ENCODE data around the gene ISCU.

ISCU gene

GRCh38 chr12:108576660-108577234 lies 14.4 kb downstream of the ISCU start:
- no peak for DNase-seq (ENCODE audit: low read depth)
- TF ChIP-seq MAX (IDR thresholded peaks at IDR 0.05; ENCODE audit: low read depth, low read length) = no peak
- TF ChIP-seq MYC (IDR thresholded peaks at IDR 0.05; ENCODE audit: low read depth, low read length) = no peak

GRCh38 chr12:108577458-108577857 lies 15.1 kb downstream of the ISCU start:
- no peak overlapping the region for H3K4me3 ChIP-seq (ENCODE audit: low read depth, low read length)
- TF ChIP-seq POLR2A (IDR thresholded peaks at IDR 0.05; ENCODE audit: extremely low read depth, insufficient read length) (no peak), MAX (IDR thresholded peaks at IDR 0.05; ENCODE audit: low read depth, low read length) (no peak), MYC (IDR thresholded peaks at IDR 0.05; ENCODE audit: low read depth, low read length) (no peak)
- TF ChIP-seq, protein P1, sequence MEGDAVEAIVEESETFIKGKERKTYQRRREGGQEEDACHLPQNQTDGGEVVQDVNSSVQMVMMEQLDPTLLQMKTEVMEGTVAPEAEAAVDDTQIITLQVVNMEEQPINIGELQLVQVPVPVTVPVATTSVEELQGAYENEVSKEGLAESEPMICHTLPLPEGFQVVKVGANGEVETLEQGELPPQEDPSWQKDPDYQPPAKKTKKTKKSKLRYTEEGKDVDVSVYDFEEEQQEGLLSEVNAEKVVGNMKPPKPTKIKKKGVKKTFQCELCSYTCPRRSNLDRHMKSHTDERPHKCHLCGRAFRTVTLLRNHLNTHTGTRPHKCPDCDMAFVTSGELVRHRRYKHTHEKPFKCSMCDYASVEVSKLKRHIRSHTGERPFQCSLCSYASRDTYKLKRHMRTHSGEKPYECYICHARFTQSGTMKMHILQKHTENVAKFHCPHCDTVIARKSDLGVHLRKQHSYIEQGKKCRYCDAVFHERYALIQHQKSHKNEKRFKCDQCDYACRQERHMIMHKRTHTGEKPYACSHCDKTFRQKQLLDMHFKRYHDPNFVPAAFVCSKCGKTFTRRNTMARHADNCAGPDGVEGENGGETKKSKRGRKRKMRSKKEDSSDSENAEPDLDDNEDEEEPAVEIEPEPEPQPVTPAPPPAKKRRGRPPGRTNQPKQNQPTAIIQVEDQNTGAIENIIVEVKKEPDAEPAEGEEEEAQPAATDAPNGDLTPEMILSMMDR (IDR thresholded peaks at IDR 0.05; ENCODE audit: low read depth, low read length) = no peak
- no peak for DNase-seq (ENCODE audit: low read depth)

More at GRCh38 chr12:108576660-108577234, 14.4 kb downstream of the ISCU start:
- no peak overlapping the region for H3K4me3 ChIP-seq (ENCODE audit: low read depth, low read length)

DNA sequence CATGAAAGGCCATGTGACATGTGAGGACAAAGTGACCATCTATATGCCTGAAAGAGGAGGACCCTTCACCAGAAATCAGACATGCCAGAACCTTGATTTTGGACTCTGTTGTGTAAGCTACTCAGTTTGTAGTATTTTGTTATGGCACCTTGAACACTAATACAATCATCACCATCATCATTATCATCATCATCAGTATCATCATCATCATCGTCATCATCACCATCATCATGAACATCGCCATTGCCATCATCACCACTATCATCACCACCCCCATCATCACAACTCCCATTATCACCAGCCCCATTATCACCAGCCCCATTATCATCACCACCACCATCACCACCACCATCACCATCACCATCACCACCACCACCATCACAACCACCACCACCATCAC lies 15.9 kb downstream of the ISCU start:
- H3K4me3 ChIP-seq (ENCODE audit: low read depth, low read length) = no peak overlapping the region
- TF ChIP-seq, protein P1 (IDR thresholded peaks at IDR 0.05; ENCODE audit: low read depth, low read length) = no peak
- TF ChIP-seq MYC (IDR thresholded peaks at IDR 0.05; ENCODE audit: low read depth, low read length) = no peak
- TF ChIP-seq MAX (IDR thresholded peaks at IDR 0.05; ENCODE audit: low read depth, low read length) = no peak
- no peak for TF ChIP-seq POLR2A (IDR thresholded peaks at IDR 0.05; ENCODE audit: extremely low read depth, insufficient read length)
- no peak for DNase-seq (ENCODE audit: low read depth)

DNA sequence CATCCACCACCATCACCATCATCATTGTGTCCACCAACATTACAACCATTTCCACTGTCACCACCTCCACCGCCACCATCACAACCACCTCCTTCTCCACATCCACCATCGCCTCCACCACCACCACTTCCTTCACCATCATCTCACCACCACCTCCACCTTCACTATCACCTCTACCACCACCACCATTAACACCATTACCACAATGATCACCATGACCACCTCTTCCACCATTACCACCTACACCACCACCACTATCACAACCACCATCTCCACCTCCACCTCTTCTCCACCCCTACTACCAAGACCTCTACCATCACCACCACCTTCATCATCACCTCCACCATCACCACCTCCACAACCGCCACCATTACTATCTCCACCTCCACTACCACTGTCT lies 16.4 kb downstream of the ISCU start:
- no peak for DNase-seq (ENCODE audit: low read depth)
- H3K4me3 ChIP-seq (ENCODE audit: low read depth, low read length) = no peak overlapping the region
- TF ChIP-seq MYC (IDR thresholded peaks at IDR 0.05; ENCODE audit: low read depth, low read length) (no peak), POLR2A (IDR thresholded peaks at IDR 0.05; ENCODE audit: extremely low read depth, insufficient read length) (no peak), MAX (IDR thresholded peaks at IDR 0.05; ENCODE audit: low read depth, low read length) (no peak)
- TF ChIP-seq, protein P1 (IDR thresholded peaks at IDR 0.05; ENCODE audit: low read depth, low read length) = no peak

DNA sequence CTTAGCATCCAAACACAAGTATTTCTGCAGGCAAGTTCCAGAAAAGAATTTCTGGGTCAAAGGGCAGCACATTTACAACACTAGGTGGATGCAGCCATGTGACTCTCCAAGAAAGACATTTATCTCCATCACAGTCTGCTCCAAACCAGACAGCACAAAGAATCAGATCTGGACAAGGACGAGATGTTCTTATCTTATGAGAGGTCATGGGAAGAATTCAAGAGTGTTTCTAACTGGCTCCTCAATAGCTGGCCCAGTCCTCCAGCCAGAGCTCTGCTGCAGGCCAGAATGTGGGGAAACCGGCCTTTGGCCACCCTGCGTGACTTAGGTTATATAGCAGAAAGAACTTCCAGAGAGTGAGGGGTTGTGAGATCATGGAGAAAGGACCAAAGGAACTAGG lies 18.1 kb downstream of the ISCU start:
- no peak overlapping the region for H3K4me3 ChIP-seq (ENCODE audit: low read depth, low read length)
- TF ChIP-seq MYC (IDR thresholded peaks at IDR 0.05; ENCODE audit: low read depth, low read length) (no peak), MAX (IDR thresholded peaks at IDR 0.05; ENCODE audit: low read depth, low read length) (no peak), POLR2A (IDR thresholded peaks at IDR 0.05; ENCODE audit: extremely low read depth, insufficient read length) (no peak)
- TF ChIP-seq, protein P1 (IDR thresholded peaks at IDR 0.05; ENCODE audit: low read depth, low read length) = no peak
- no peak for DNase-seq (ENCODE audit: low read depth)

- no peak for DNase-seq (ENCODE audit: low read depth)
- H3K4me3 ChIP-seq (ENCODE audit: low read depth, low read length) = no peak overlapping the region
- no peak for TF ChIP-seq MAX (IDR thresholded peaks at IDR 0.05; ENCODE audit: low read depth, low read length)
These were observed 19.2 kb downstream of the ISCU start for GRCh38 chr12:108581311-108582227.
